ENCODE data around the gene IGSF21.

GRCh38 chr1:18323259-18323658, 215.7 kb downstream of the IGSF21 start:
- no peak for TF ChIP-seq SPI1 (IDR thresholded peaks at IDR 0.05; ENCODE audit: low read depth, low read length)
- no peak for TF ChIP-seq POLR2A (IDR thresholded peaks at IDR 0.05; ENCODE audit: low read depth, low read length)
- TF ChIP-seq POLR2AphosphoS5 (IDR thresholded peaks at IDR 0.05; ENCODE audit: low read depth, low read length): no peak

Measured in GM12891 (cell line).